GM23338 (cell line): ENCODE measurements around the gene SPART. TPM values are rescaled to one million over a fixed set of nuclear protein-coding genes. Genes with fewer than 3 reads are reported as not detected.

Experiments
- ATAC-seq: fragments of 200-7000 bp; cut with Tn5 transposase; 3 replicates; pipeline ENCODE4 v1.9.1; 2020
- DNase-seq: peaks from one replicate; pipeline ENCODE4 v3.0.0-alpha.2; 2015; ENCODE audit warnings: low spot score
- H2AFZ ChIP-seq: fragments of 200-600 bp; sonication (generic); 2 replicates; pipeline ENCODE4 v1.8.0; 2016; ENCODE audit warnings: antibody characterized with exemption, mild to moderate bottlenecking, moderate library complexity
- H3F3A ChIP-seq: fragments of 200-600 bp; sonication (generic); replicated peaks from 2 replicates; pipeline ENCODE4 v1.8.0; 2017; ENCODE audit warnings: antibody characterized with exemption, mixed run types, low read depth
- H3K27ac ChIP-seq: fragments of 200-600 bp; sonication (generic); 2 replicates; pipeline ENCODE4 v1.6.1; 2016; ENCODE audit warnings: low read depth
- H3K27me3 ChIP-seq: fragments of 200-600 bp; sonication (generic); 2 replicates; pipeline ENCODE4 v1.8.0; 2016; ENCODE audit warnings: mild to moderate bottlenecking, mixed run types, moderate library complexity; ENCODE audit not compliant: insufficient read depth
- H3K36me3 ChIP-seq: fragments of 200-600 bp; sonication (generic); 2 replicates; pipeline ENCODE4 v1.8.0; 2016; ENCODE audit warnings: mild to moderate bottlenecking; ENCODE audit not compliant: insufficient read depth
- H3K4me1 ChIP-seq: fragments of 200-600 bp; sonication (generic); 2 replicates; pipeline ENCODE4 v1.8.0; 2016; ENCODE audit warnings: mild to moderate bottlenecking, moderate library complexity; ENCODE audit not compliant: insufficient read depth
- H3K4me2 ChIP-seq: fragments of 200-600 bp; sonication (generic); 2 replicates; pipeline ENCODE4 v1.7.1; 2017; ENCODE audit warnings: mixed run types
- H3K4me3 ChIP-seq: fragments of 200-600 bp; sonication (generic); 2 replicates; pipeline ENCODE4 v1.6.1; 2016; ENCODE audit warnings: mixed run types
- H3K79me2 ChIP-seq: fragments of 200-600 bp; sonication (generic); replicated peaks from 2 replicates; pipeline ENCODE4 v1.8.0; 2017; ENCODE audit warnings: mild to moderate bottlenecking; ENCODE audit not compliant: insufficient read depth
- H3K9me2 ChIP-seq: fragments of 200-600 bp; sonication (generic); 2 replicates; pipeline ENCODE4 v1.8.0; 2017; ENCODE audit not compliant: insufficient read depth
- H4K20me1 ChIP-seq: fragments of 200-600 bp; sonication (generic); replicated peaks from 2 replicates; pipeline ENCODE4 v1.8.0; 2017; ENCODE audit warnings: mild to moderate bottlenecking; ENCODE audit not compliant: insufficient read depth
- H3K27ac Mint-ChIP-seq: 2 replicates; pipeline ENCODE4 v1.8.0; 2020; ENCODE audit warnings: inconsistent platforms, mild to moderate bottlenecking, moderate library complexity, mixed read lengths
- H3K27me3 Mint-ChIP-seq: 3 replicates; pipeline ENCODE4 v1.8.0; 2022; ENCODE audit warnings: low read depth, mild to moderate bottlenecking, moderate library complexity, mixed read lengths, inconsistent platforms; ENCODE audit not compliant: insufficient read depth, poor library complexity
- H3K36me3 Mint-ChIP-seq: 3 replicates; pipeline ENCODE4 v1.8.0; 2021; ENCODE audit warnings: low read depth, mild to moderate bottlenecking, inconsistent platforms, moderate library complexity, mixed read lengths
- H3K4me1 Mint-ChIP-seq: 3 replicates; pipeline ENCODE4 v1.8.0; 2020; ENCODE audit warnings: mild to moderate bottlenecking, inconsistent platforms, mixed read lengths
- H3K4me3 Mint-ChIP-seq: 3 replicates; pipeline ENCODE4 v1.8.0; 2021; ENCODE audit warnings: moderate library complexity, mild to moderate bottlenecking, inconsistent platforms, mixed read lengths
- H3K9me3 Mint-ChIP-seq: 3 replicates; pipeline ENCODE4 v1.8.0; 2020; ENCODE audit warnings: moderate library complexity, mild to moderate bottlenecking, inconsistent platforms, mixed read lengths
- CREB1 ChIP-seq: fragments of 250-450 bp; sonication (Bioruptor Pico); IDR thresholded peaks from 2 replicates; pipeline ENCODE4 v1.5.0; 2020; ENCODE audit warnings: low read depth, mild to moderate bottlenecking, moderate library complexity
- EZH2 ChIP-seq: fragments of 200-600 bp; sonication (generic); IDR thresholded peaks from one replicate; pipeline ENCODE4 v1.8.0; 2017; ENCODE audit warnings: antibody characterized with exemption, mild to moderate bottlenecking, low read depth; ENCODE audit not compliant: unreplicated experiment
- EZH2phosphoT487 ChIP-seq: fragments of 200-600 bp; sonication (generic); IDR thresholded peaks from one replicate; pipeline ENCODE4 v1.8.1; 2018; ENCODE audit warnings: antibody characterized with exemption; ENCODE audit not compliant: unreplicated experiment
- JUNB ChIP-seq: IDR thresholded peaks from one replicate; pipeline ENCODE4 v1.6.1; 2016; ENCODE audit warnings: antibody characterized with exemption; ENCODE audit not compliant: unreplicated experiment
- POLR2AphosphoS5 ChIP-seq: IDR thresholded peaks from 2 replicates; pipeline ENCODE4 v1.6.1; 2016; ENCODE audit warnings: antibody characterized with exemption, low read depth
- ZNF114 ChIP-seq: fragments of 250-450 bp; sonication (Bioruptor Pico); IDR thresholded peaks from 2 replicates; pipeline ENCODE4 v1.5.0; 2020; ENCODE audit warnings: mild to moderate bottlenecking, moderate library complexity
- ZNF331 ChIP-seq: fragments of 250-450 bp; sonication (Bioruptor Pico); IDR thresholded peaks from 2 replicates; pipeline ENCODE4 v1.5.0; 2020; ENCODE audit warnings: low read depth, mild to moderate bottlenecking, moderate library complexity
- polyA plus RNA-seq: library from polyadenylated mRNA; unstranded; fragments of >200 nt; fragmentation: Nextera tagmentation; extraction: Ambion mirVana; gene quantifications from 2 replicates; pipeline ENCODE4 v1.2.1, GENCODE V29; 2016
- total RNA-seq: library from RNA; depleted of rRNA; stranded (reverse); fragments of >200 nt; shearing (Covaris generic); gene quantifications from 2 replicates; pipeline ENCODE4 v1.2.3, GENCODE V29; 2014
- TF ChIP-seq, protein P1 (sequence below): IDR thresholded peaks from 2 replicates; pipeline ENCODE4 v1.6.1; 2016; ENCODE audit warnings: antibody characterized with exemption
- TF ChIP-seq, protein P2 (sequence below), 2 experiments: fragments of 200-600 bp in 1 of 2; sonication (generic) in 1 of 2; conservative IDR thresholded peaks; 2 replicates each; pipeline versions ENCODE4 v1.5.1 to v1.6.1; 2016 to 2017; ENCODE audit warnings: antibody characterized with exemption in 2 of 2, low read depth in 2 of 2, mild to moderate bottlenecking in 2 of 2, moderate library complexity in 1 of 2

SPART gene
- total and polyA plus RNA-seq, 2 experiments from 2014 or later: 109 to 116 TPM

DNA sequence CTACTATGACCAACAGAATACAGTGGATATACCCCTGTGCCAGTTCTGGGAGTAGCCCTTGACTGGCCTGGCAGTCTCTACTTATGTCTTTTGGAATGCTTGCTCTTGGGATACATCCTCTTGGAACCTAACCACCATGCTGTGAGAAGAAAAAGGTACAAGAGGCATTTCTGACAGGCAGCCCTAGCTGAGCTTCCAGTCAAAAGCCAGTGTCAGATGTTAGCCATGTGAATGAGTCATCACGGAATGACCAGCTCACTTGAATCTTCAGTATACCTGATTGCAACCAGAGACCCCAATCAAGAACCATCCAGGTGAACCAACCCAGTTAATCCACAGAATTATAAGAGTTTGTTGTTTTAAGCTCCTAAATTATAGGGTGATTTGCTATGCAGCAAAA, 52.7 kb downstream of the SPART start:
- Histone ChIP-seq H2AFZ (no peak overlapping the region), H3K27ac (no peak overlapping the region), H4K20me1 (no peaks in the 10 kb centered on the region), H3K4me3 (no peak overlapping the region), H3K9me2 (no peaks in the 10 kb centered on the region), H3K4me2 (no peak overlapping the region), H3K27me3 (no peaks in the 10 kb centered on the region), H3K36me3 (peaks cover 33% of the 10 kb centered on the region), H3K79me2 (peaks cover 70% of the 10 kb centered on the region), H3K4me1 (peaks cover 6% of the 10 kb centered on the region; the same call in 1 of the 2 replicates), H3F3A (0 out of 2 replicates have a peak, but pooled peaks cover 4% of the 10 kb centered on the region)
- Mint-ChIP-seq H3K27me3 (peaks cover 11% of the 10 kb centered on the region), H3K4me1 (peaks cover 11% of the 10 kb centered on the region), H3K27ac (no peak overlapping the region), H3K36me3 (peaks cover 61% of the 10 kb centered on the region), H3K4me3 (no peak overlapping the region), H3K9me3 (peaks cover 37% of the 10 kb centered on the region)
- DNase-seq (no peak), ATAC-seq (no peak)
- TF ChIP-seq ZNF331 (CRISPR knock-in tag) (no peak), CREB1 (CRISPR knock-in tag) (no peak), ZNF114 (CRISPR knock-in tag) (no peak), JUNB (no peak), EZH2phosphoT487 (no peak)
- TF ChIP-seq, protein P1, sequence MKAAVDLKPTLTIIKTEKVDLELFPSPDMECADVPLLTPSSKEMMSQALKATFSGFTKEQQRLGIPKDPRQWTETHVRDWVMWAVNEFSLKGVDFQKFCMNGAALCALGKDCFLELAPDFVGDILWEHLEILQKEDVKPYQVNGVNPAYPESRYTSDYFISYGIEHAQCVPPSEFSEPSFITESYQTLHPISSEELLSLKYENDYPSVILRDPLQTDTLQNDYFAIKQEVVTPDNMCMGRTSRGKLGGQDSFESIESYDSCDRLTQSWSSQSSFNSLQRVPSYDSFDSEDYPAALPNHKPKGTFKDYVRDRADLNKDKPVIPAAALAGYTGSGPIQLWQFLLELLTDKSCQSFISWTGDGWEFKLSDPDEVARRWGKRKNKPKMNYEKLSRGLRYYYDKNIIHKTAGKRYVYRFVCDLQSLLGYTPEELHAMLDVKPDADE: no peak

DNA sequence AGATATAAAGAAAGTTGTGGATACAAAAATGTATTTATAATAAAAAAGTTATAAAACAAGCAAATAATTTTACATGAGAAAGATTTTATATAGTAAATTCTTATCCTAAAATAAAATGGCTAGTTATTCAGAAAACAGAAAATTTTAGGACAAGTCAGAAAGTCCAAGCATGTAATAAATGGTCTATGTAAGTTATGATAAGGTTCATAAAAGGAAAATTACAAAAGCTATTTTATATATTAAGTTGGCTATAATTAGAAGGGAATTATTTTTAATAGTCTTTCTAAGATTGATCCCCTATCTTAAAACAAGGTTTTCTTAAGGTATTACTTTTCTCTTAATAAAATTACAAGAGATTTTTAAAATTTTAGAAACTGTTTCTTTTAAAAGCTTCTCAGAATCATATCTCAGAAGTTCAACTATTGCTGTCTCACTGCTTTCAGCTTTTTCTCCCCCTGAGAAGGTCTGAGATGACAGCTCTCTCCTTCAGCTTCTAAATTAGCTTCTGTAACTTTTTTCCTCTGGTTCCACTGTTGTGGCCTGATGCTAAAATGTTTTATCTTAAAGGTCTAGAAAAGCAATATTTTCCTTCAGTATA, 57.3 kb downstream of the SPART start:
- H3K4me3 Mint-ChIP-seq: no peak overlapping the region

More for the DNA sequence above, 57.3 kb downstream of the SPART start:
- Histone ChIP-seq H3K27me3 (no peaks in the 10 kb centered on the region), H3K4me1 (peaks cover 4% of the 10 kb centered on the region; the same call in 1 of the 2 replicates), H4K20me1 (no peaks in the 10 kb centered on the region), H2AFZ (no peak overlapping the region), H3F3A (no peaks in the 10 kb centered on the region), H3K9me2 (no peaks in the 10 kb centered on the region), H3K4me2 (no peak overlapping the region), H3K4me3 (no peak overlapping the region; the same call in 1 of the 2 replicates), H3K36me3 (peaks cover 35% of the 10 kb centered on the region), H3K27ac (no peak overlapping the region), H3K79me2 (peaks cover 42% of the 10 kb centered on the region)
- ATAC-seq (no peak), DNase-seq (peak; percentile 64)
- H3K9me3 Mint-ChIP-seq: peaks cover 58% of the 10 kb centered on the region
- TF ChIP-seq, protein P1: no peak
- TF ChIP-seq EZH2 (no peak), CREB1 (CRISPR knock-in tag) (no peak), POLR2AphosphoS5 (no peak)
- TF ChIP-seq, protein P2, sequence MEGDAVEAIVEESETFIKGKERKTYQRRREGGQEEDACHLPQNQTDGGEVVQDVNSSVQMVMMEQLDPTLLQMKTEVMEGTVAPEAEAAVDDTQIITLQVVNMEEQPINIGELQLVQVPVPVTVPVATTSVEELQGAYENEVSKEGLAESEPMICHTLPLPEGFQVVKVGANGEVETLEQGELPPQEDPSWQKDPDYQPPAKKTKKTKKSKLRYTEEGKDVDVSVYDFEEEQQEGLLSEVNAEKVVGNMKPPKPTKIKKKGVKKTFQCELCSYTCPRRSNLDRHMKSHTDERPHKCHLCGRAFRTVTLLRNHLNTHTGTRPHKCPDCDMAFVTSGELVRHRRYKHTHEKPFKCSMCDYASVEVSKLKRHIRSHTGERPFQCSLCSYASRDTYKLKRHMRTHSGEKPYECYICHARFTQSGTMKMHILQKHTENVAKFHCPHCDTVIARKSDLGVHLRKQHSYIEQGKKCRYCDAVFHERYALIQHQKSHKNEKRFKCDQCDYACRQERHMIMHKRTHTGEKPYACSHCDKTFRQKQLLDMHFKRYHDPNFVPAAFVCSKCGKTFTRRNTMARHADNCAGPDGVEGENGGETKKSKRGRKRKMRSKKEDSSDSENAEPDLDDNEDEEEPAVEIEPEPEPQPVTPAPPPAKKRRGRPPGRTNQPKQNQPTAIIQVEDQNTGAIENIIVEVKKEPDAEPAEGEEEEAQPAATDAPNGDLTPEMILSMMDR (conservative IDR thresholded peaks at IDR 0.05; ENCODE audit: low read depth in 2 of 2): no peak
- H3K27me3 Mint-ChIP-seq: no peaks in the 10 kb centered on the region
- H3K4me1 Mint-ChIP-seq: no peaks in the 10 kb centered on the region; the same call in 2 of the 3 replicates
- H3K36me3 Mint-ChIP-seq: peaks cover 77% of the 10 kb centered on the region
- no peak overlapping the region for H3K27ac Mint-ChIP-seq
